Measurements from ENCODE around the gene SHROOM3.
A peak's percentile ranks its signal among the peaks of the same experiment; 100 is the strongest.

The SHROOM3 gene

GRCh38 chr4:76758290-76758882, 323.4 kb downstream of the SHROOM3 start:
- DNase-seq = peak in 1 of 2 donors; percentile 40

GRCh38 chr4:76758996-76759395, 324.0 kb downstream of the SHROOM3 start:
- no peak for DNase-seq

- no peak for DNase-seq
These were observed 325.2 kb downstream of the SHROOM3 start for GRCh38 chr4:76760193-76760592.

DNA sequence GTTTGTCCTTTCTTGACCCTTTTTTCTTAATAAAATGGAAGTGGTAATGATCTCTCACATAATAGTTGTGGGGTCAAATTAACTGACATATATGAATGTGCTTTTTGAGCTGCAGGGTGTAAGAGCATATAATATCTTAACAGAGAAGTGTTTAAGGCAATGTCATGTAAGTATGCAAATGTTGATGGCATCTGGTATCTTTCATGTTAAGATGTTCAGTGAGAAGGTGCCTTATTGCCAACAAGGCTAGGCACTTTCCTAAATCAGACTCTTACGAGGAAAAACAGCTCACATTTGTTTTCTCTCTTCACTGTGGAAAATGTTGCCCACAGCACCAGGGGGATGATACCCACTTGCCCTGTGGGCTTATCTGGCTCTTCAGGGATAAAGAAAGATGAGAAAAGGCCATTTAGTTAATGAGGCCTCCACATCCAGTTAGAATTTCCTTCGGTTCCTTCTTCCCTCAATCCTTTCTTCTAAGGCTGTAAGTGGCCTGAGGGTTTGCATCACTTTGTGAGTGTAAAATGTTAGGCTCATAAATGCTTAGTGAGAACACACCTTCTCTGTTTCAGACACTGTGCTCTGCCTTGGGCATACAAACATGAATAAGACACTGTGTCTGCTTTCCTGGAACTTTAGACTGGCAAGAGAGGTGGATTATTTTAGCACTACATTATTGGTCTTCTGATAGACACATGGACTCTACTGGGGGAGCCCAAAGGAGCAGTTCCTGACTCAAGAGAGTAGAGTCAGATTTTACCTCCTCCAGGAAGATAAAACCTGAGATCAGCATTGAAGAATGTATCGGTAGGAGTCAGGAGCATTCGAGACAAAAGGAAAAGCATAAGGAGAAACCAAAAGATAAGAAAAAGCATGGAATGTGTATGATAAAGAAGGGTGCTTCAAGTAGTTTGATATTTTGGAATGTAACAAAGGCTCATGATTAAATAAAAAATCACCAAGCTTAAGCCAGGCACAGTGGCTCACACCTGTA, 327.4 kb downstream of the SHROOM3 start:
- DNase-seq = no peak

GRCh38 chr4:76764251-76764650, 329.2 kb downstream of the SHROOM3 start:
- no peak for DNase-seq

DNA sequence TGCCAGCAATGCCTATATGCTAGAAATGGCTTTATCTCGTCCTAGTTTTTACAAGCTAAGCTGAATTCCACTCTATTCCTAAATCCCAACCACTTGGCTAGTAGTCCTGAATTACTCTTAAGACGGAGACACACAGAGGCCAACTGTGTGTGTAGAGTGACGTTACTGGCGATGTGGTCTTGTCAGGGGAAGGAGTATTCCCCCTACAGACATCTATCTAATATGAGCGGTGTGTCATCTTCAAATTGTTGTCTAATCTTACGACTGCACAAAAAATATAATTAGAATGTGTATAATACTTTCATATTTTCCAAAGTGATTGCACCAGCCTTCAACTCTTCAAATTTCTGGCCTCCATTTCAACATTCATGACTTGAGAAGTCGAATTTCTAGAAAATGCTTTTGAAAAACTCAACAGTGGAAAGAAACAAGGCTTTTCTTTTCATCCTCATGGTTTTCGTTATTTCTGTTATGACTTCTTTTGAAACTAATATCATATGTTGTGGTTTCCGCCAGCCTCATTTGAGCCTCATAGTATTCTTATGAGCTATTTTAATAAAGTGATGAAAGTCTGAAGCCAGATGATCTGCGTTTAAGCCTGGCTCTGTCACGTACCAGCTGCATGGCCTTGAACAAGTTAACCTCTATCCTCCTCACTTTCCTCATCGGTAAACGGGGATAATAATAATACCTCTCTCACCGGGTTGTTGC, 330.6 kb downstream of the SHROOM3 start:
- no peak for DNase-seq

- DNase-seq = no peak
These were observed 333.0 kb downstream of the SHROOM3 start for GRCh38 chr4:76767983-76768382.

- no peak for DNase-seq
These were observed 337.6 kb downstream of the SHROOM3 start for GRCh38 chr4:76772498-76773106.

GRCh38 chr4:76773766-76774165, 338.7 kb downstream of the SHROOM3 start:
- DNase-seq = no peak

GRCh38 chr4:76779740-76780459, 344.9 kb downstream of the SHROOM3 start:
- no peak for DNase-seq

DNA sequence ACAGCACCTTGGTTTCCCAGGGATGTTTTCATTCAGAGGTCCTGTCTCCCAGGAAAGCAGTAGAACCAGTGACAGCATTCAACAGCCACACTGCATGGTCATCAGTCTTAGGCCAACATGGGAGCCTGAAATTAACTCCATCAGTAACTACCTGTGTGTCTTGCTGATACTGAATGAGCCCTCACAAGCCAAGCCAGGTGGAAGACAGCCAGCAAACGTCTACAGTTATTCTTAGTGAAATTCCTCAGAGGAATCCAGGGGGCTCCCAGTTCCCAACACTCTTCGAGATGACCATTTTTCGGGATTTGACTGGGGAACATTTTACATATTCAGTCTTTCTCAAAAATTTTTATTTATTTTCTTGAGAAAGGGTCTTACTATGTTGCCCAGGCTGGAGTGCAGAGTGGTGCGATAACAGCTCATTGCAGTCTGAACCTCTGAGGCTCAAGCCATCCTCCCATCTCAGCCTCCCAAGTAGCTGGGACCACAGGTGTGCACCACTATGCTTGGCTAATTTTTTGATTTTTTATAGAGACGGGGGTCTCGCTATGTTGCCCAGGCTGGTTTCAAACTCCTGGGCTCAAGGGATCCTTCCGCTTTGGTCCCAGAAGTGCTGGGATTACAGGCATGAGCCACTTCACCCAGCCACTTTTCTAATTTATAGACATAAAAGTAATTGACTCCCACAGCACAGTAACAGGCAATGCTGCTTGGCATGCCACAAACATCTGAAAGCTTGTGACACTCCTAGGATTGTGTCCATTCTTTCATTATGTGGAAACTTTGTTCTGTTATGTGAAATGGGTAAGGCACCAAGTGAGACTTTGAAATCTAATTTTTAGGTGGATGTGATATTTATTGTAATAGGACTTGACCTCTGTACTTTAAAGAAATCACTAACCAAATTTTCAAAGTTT, 346.0 kb downstream of the SHROOM3 start:
- no peak for DNase-seq

DNA sequence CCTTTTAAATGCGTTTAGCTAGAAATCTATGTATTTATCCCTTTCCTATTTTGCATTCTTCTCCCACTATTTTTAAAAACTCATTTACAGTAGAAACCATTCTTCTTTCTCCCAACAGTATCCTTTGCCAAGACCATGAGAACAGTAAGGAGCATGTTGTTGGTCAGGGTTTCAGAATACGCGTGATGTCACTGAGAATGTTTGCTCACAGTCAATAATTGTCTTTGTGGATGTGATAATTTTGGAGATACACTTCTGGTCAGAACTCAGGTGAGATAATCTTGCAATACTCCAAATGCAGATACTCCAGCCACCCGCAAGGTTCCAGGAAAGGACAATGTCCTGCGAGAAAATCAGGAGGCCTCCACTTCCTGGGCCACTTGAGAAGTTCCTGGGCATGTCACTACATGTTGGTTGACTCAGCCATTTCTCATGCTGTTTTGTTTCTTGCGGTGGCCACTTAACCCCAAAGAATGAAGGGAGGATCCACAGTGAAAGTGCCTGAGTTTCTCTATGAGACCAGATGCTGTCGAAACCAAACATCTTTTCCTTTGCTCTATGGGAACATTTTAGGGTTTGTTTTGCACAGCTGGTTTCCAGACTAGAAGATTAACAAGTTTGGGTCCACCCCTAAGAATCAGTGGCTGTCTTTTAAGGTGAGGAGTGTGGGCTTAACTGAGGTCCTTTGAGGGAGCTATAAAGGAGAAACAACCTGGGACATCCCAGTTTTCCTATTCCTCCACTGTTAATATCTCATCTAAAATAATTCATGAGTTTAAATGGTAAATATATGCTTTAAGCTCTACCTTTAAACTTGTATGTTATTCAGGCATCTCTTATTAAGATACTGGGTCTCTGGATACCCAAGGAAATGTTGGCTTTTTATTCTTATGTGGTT, 346.9 kb downstream of the SHROOM3 start:
- no peak for DNase-seq

- no peak for DNase-seq
These were observed 347.8 kb downstream of the SHROOM3 start for GRCh38 chr4:76782837-76783236.

DNA sequence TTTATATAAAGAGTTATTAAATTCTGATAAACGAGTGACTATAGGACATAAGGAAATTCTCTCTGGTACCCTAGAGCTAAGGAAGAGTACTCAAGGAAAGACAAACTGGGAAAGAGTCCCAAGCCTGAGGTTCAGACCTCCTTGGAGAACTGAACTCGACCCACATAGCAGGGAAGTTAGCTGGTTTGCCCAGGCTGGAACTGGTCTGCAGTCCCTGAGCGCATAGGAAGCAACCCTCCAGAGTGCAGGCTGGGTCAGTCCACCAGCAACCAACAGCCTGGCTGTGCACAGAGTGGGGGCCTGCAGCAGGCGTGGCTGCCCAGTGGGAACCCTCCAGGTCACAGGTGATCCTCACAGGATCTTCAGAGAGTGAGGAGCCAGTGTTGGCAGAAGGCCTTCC, 348.8 kb downstream of the SHROOM3 start:
- no peak for DNase-seq

DNA sequence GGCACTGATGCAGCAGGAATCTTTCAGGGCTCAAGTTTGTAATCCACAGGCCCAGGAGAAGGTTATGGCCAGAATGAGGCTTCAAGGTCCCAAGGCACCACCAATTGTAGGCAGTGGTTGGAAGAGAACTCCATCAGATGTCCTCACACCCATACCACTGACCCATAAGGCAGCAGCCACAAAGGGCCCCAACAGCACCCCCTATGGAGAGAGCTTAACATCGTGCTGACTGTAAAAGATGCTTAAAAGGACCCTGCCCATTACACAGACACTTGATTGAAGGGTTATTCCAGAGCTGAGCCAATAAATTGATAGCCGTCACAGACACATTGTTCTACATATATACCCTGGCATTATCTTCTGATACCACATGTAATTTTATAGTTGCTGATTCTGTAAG, 349.2 kb downstream of the SHROOM3 start:
- no peak for DNase-seq

GRCh38 chr4:76787898-76788297, 352.9 kb downstream of the SHROOM3 start:
- no peak for DNase-seq

DNA sequence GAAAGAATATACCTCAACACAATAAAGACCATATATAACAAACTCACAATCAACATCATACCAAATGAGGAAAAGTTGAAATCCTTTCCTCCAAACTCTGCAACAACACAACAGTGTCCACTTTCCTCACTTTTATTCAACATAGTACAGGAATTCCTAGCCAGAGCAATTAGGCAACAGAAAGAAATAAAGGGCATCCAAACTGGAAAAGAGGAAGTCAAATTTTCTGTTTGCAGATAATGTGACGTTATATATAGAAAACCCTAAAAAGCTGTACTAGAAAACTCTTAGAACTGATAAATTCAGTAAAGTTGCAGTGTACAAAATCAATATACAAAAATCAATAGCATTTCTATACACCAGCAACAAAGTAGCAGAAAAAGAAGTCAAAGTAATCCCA, 355.3 kb downstream of the SHROOM3 start:
- DNase-seq = no peak

DNA sequence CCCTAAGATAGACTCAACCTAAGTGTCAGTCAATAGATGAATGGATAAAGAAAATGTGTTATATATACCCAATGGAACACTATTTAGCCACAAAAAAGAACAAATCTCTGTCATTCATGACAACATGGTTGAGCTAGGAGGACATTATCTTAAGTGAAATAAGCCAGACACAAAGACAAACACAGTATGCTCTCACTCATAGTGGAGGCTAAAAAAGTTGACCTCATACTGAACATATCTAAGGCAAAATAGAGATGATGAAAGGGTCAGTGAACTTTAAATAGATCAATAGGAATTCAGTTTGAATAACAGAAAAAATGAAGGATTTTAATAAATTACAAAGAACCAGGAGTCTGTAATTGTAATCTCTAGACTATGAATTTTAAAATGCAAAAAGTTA, 356.4 kb downstream of the SHROOM3 start:
- DNase-seq = no peak

DNA sequence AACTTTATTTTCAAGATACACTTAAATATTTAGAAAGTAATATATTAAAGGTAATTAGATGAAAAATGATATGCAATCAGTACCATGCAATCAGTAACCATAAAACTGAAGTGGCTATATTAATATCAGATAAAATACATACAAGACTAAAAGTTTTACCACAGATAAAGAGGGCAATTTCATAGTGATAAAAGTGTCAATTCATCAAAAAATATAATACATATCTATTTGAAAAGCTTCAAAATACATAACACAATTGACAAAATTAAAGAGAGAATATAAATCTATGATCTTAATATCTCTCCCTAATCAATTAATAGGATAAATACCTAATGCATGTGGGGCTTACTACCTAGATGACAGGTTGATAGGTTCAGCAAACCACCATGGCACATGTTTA, 357.4 kb downstream of the SHROOM3 start:
- DNase-seq = no peak

DNA sequence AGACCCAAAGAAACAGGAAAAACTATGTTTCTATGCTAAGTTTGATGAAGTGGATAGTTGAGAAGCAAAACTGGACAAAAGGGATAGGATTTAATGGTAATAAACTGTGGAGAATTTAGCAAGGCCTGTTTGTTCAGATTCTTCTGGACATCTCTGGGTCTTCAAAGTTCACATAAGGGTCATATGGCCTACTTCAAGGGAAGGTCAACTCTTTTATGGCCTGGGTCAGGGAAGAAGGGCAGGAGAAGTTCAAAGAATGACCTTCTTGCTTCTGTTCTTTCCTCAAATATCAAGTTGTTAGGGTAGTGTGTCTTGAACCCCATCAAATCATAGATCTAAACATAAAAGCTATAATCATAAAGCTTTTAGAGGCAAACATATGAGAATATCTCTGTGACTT, 360.2 kb downstream of the SHROOM3 start:
- DNase-seq = no peak
